ENCODE results near the gene TYW1B. TPM values are rescaled to one million over a fixed set of nuclear protein-coding genes. Genes with fewer than 3 reads are reported as not detected.
"Not testable (repeated sequence)": the region's sequence is repeated elsewhere in the genome, so short reads cannot be mapped to it uniquely, and the experiment has no call there.

Gene TYW1B
- total and polyA plus RNA-seq, 11 donors: 0.44 to 5.7 (median 1.9) TPM

DNA sequence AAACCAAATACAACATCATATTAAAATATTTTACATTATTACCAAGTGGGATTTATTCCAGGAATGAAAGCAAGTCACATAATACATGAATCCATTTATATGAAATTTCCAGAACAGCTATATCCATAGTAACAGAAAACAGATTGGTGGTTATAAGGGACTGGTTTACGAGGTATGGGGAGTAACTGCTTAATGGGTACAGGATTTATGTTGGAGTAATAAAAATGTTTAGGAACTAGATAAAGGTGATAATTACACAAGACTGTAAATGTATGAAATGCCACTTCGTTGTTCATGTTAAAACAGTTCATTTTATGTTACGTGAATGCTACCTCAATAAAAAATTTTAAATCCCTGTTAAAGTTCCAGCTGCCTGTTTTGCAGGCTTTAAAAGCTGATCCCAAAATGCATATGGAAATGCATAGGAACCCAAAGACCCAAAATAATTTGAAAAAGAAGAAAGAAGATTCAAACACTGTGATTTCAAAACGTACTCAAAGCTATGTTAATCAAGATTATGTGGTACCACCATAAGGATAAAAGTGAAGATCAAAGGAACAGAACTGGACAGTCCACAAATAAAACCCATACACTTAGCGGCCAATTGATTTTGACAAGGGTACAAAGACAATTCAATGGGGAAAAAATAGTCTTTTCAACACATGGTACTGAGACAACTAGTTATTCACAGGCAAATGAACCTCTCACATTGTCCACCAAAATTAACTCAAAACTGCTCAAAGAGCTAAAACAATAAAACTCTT is 186.3 kb downstream of the TYW1B start:
- H3K36me3 ChIP-seq; H3K4me1 ChIP-seq; intact Hi-C loops (cut with DNase I); H3K27ac ChIP-seq; DNase-seq; H3K4me3 ChIP-seq; H3K27me3 ChIP-seq; ATAC-seq; H3K9me3 ChIP-seq: not testable (repeated sequence)
- 91 to 94% (median 92%) methylated on average over 5 of the region's 5 CpGs for WGBS, 4 donors

DNA sequence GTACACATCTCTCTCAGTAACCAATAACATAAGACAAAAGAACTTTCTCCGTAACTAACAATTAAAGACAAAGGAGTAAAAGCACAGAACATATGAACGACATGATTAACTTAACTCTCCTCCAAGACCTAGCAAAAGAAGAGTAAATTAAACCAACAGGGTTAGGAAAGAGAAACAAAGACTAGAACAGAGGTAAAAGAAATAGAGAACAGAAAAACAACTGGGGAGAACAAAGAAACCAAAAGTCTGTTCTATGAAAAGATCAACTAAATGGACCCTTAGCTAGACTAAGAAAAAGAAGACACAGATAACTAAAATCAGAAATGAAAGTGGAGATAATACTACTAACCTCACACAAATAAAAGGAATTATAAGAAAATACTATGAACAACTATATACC is 187.3 kb downstream of the TYW1B start:
- intact Hi-C loops (cut with DNase I); H3K4me1 ChIP-seq; H3K4me3 ChIP-seq; ATAC-seq; H3K36me3 ChIP-seq; H3K27ac ChIP-seq; DNase-seq; H3K9me3 ChIP-seq; H3K27me3 ChIP-seq: not testable (repeated sequence)
- 84 to 93% (median 89%) methylated on average over 2 of the region's 2 CpGs for WGBS, 4 donors

DNA sequence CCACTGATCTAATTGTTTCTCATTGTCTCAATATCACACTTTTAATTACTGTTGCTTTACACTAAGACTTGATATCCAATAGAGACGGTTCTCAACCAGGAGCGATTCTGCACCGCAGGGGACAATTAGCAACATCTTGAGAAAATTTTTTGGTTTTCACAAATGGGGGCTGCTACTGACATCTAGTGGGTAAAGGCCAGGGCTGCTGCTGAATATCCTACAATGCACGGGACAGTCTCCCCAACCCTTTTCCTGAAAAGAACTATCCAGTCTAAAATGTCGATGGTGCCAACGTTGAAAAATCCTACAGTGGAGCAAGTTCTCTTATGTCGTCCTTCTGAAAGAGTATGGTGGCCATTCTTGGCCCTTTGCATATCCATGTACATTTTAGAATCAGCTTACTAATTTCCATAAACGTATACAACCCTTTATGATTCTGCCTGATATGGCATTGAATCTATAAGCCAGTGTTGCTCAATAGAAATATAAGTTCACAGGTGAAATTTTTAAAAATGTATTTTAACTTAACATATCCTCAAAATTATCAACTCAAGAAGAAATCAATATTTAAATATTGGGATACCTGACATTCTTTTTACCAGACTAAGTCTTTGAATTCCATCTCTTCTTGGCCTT is 192.6 kb downstream of the TYW1B start:
- WGBS, 4 donors: 30 to 36% (median 33%) methylated on average over 8 of the region's 8 CpGs
- TF ChIP-seq, protein P1, sequence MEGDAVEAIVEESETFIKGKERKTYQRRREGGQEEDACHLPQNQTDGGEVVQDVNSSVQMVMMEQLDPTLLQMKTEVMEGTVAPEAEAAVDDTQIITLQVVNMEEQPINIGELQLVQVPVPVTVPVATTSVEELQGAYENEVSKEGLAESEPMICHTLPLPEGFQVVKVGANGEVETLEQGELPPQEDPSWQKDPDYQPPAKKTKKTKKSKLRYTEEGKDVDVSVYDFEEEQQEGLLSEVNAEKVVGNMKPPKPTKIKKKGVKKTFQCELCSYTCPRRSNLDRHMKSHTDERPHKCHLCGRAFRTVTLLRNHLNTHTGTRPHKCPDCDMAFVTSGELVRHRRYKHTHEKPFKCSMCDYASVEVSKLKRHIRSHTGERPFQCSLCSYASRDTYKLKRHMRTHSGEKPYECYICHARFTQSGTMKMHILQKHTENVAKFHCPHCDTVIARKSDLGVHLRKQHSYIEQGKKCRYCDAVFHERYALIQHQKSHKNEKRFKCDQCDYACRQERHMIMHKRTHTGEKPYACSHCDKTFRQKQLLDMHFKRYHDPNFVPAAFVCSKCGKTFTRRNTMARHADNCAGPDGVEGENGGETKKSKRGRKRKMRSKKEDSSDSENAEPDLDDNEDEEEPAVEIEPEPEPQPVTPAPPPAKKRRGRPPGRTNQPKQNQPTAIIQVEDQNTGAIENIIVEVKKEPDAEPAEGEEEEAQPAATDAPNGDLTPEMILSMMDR (IDR thresholded peaks at IDR 0.05): peak in 11 of 12 donors; percentile 26 to 51 (median 40)
- H3K4me3 ChIP-seq, H3K36me3 ChIP-seq, H3K27ac ChIP-seq, H3K4me1 ChIP-seq, DNase-seq, H3K9me3 ChIP-seq, H3K27me3 ChIP-seq: not testable (repeated sequence)
- intact Hi-C loops (cut with DNase I): loop anchor here in 2 of 10 donors (10.0 kb wide), 1 partner anchor 881 kb away; no protein-coding TSS in a partner anchor
- ATAC-seq: peak; percentile 15 to 55 (median 50)

DNA sequence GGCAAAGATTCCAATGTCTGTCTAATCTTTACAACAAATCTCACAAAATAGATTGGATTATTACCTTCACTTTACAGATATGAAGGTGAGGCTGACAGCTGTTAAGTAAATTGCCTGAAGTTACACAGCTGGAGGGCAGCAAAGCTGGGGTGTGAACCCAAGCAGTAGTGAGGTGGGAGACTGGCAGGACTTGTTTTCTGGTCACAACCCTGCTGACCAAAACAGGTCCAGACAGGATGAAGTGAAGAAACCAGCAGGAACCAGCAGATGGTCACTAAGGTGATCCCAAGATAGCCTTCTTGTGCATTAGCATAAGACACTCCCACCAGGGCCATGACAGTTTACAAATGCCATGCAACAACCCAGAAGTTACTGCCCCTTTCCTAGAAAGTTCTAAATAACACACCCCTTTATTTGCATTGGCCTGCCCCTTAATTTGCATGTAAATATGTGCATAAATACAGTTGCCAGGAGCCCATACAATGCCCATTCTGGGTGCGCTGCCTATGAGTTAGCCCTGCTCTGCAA is 195.2 kb downstream of the TYW1B start:
- DNase-seq, H3K36me3 ChIP-seq, H3K4me3 ChIP-seq, H3K4me1 ChIP-seq, H3K27me3 ChIP-seq, H3K27ac ChIP-seq, H3K9me3 ChIP-seq, ATAC-seq: not testable (repeated sequence)
- intact Hi-C loops (cut with DNase I): loop anchor here in 2 of 10 donors (10.0 kb wide), 1 partner anchor 878 kb away; no protein-coding TSS in a partner anchor
- WGBS, 4 donors: 100% methylated on average over 1 of the region's 1 CpG; no CpG with 5 or more reads in 1 of the 4 donors

DNA sequence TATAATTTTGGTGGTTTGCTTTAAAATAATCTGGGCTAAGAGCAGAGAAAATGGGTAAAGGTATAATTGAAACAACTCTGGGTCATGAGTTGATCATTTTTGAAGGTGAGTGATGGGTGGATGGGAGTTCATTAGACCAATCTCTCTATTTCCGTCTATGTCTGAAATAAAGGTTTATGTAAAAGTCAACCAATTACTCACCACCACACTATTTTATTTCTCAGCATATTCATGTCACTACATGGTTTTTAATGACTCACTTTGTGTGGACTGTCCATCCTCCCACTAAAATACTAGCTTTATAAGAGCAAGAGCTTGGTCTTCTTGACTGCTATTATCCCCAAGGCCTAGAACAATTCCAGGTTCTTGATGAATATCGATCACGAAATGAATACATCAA is 199.6 kb downstream of the TYW1B start:
- H3K4me1 ChIP-seq; H3K36me3 ChIP-seq; H3K4me3 ChIP-seq; intact Hi-C loops (cut with DNase I); ATAC-seq; H3K27me3 ChIP-seq; DNase-seq; H3K27ac ChIP-seq; H3K9me3 ChIP-seq: not testable (repeated sequence)
- 90 to 100% (median 94%) methylated on average over 1 of the region's 3 CpGs for WGBS, 4 donors

DNA sequence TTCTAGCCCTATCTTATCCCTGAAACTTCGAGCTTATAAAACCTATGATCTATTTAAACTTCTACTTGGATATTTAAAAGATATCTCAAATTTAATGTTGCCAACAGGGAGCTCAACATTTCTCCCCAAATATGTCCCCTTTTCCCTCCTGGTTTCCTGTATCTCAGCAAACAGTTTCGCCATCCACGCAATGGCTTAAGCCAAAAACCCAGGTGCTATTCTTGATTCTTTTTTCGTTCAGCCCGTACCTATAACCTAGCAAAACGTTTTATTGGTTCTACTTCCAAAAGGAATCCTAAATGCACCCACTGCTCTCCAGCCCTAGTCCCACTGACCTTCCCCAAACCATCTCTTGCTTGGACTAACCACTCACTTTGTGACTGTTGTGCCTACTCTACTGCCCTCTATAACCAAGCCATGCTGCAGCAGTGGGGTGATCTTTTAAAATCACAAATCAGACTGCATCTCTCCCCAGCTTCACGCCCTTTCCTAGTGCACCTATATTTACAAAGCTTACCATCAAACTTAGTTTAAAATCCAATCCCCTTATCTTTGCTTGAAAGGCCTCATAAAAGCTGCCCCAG is 201.5 kb downstream of the TYW1B start:
- H3K36me3 ChIP-seq; H3K27me3 ChIP-seq; H3K9me3 ChIP-seq; H3K4me1 ChIP-seq; intact Hi-C loops (cut with DNase I); H3K27ac ChIP-seq; DNase-seq; H3K4me3 ChIP-seq: not testable (repeated sequence)
- peak in 1 of 4 donors; percentile 21 for ATAC-seq
- 76 to 83% (median 80%) methylated on average over 6 to 7 of the region's 7 CpGs for WGBS, 4 donors

DNA sequence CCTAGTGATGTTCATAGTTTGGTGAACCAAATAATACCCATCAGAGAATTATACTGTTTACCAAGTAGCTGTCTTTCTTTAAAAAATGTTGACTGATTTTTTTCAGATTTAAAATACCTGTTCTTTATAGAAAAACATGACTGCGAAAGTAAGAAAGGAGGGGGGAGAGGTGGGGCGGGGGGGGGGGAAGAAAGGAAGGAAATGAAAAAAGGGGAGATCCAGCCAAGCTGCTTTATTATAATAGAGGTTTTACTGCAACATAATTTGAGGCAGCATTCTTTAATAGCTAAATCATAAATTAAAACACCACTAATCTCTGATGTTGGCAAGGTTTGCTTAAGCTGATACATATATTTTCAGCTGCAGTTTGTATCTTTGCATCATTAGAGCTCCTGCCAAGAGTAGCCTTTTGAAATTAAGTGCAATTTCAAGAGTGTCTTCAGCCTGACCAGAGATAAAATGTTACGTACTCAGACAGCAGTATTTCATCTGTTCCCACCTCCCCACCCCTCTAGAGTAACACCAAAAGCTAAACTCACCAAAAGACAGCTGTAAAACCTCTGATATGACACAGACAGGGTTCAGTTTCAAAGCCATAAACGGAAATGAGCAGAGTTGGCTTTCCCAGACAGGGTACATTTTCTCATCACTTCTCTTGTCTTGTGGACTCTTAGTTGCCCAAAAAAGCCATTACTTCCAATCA is 202.1 kb downstream of the TYW1B start:
- H3K4me1 ChIP-seq; H3K4me3 ChIP-seq; intact Hi-C loops (cut with DNase I); DNase-seq; H3K27me3 ChIP-seq; H3K36me3 ChIP-seq; H3K9me3 ChIP-seq; H3K27ac ChIP-seq: not testable (repeated sequence)
- 48 to 63% (median 52%) methylated on average over 2 to 3 of the region's 4 CpGs for WGBS, 4 donors
- ATAC-seq: peak in 3 of 4 donors; percentile 75 to 95 (median 86)
